ENCODE results near the gene PDE9A.
A peak's percentile ranks its signal among the peaks of the same experiment; 100 is the strongest.
"Not testable (repeated sequence)": the region's sequence is repeated elsewhere in the genome, so short reads cannot be mapped to it uniquely, and the experiment has no call there.

PDE9A gene

GRCh38 chr21:42653231-42654061, at the start of gene PDE9A:
PDE9A (plus strand) TSS chr21:42653621; CDS start chr21:42653815, 194 bp downstream.
- no peak for DNase-seq (ENCODE audit: low read depth, low spot score)
- H3K27ac ChIP-seq, result no peak within 1 kb of the TSS

DNA sequence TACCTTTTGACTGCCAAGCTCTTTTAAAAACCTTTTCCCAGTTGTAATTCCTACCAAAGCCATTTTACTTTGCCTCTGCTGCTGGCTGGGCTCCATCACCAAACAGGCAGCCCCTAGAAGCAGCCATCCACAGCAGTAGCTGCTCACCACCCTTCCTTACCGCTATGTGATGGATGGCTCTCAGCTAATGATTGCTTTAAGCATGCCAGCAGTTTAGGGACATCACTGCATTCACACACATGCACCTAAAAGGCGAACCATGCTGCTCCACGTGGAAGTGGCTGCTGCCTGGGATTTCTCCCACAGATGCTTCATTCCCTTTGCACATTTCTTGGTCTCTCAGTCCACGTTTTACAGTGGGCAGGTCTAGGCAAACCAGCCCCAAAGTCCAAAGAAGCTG, 46.3 kb upstream of the PDE9A start:
- H3K27ac ChIP-seq, result no peak overlapping the region
- no peak for DNase-seq (ENCODE audit: low read depth, low spot score)

DNA sequence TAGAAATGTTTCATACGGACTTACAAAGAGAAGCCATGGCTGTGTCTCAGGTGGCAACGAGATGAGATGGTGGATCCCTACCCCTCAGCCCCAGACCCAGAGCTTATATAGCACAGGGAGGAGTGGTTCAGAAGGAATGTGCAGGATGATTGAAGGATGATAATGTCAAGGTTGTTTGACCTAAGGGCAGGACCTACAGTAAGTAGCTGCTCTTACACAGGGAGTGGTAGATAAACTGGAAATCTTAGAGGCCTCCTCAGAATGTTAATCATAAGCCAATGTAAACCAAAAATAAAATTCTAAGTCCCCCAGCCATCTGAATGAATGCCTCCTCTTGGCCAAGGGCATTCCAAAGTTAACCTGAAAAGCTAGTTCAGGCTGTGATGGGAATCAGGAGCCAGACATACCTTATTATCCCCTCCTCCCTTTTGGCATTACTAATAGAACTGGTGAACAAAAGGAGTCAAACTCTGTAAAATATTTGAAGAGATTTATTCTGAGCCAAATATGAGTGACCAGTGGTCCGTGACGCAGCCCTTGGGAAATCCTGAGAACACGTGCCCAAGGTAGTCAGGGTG, 45.8 kb upstream of the PDE9A start:
- no peak overlapping the region for H3K27ac ChIP-seq
- no peak for DNase-seq (ENCODE audit: low read depth, low spot score)

DNA sequence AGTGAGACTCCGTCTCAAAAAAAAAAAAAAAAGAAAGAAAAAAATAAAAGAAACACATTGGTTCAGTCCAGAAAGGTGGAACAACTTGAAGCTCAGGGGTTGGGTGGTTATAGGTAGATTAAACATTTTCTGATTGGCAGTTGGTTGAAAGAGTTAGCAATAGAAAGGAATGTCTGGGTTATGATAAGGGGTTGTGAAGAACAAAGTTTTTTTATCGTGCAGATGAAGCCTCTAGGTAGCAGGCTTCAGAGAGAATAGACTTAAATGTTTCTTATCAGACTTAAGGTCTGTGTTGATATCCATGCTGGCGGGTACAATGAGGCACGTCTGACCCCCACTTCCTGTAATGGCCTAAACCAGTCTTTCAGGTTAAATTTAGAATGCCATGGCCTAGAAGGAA, 45.0 kb upstream of the PDE9A start:
- H3K27ac ChIP-seq, result no peak overlapping the region
- DNase-seq (ENCODE audit: low read depth, low spot score), result no peak

GRCh38 chr21:42609811-42610210, 43.6 kb upstream of the PDE9A start:
- no peak overlapping the region for H3K27ac ChIP-seq
- no peak for DNase-seq (ENCODE audit: low read depth, low spot score)

GRCh38 chr21:42611852-42612251, 41.6 kb upstream of the PDE9A start:
- no peak for DNase-seq (ENCODE audit: low read depth, low spot score)
- H3K27ac ChIP-seq, result no peak overlapping the region

- DNase-seq (ENCODE audit: low read depth, low spot score), result no peak
- H3K27ac ChIP-seq, result no peak overlapping the region
These were observed 41.0 kb upstream of the PDE9A start for GRCh38 chr21:42612390-42612789.

DNA sequence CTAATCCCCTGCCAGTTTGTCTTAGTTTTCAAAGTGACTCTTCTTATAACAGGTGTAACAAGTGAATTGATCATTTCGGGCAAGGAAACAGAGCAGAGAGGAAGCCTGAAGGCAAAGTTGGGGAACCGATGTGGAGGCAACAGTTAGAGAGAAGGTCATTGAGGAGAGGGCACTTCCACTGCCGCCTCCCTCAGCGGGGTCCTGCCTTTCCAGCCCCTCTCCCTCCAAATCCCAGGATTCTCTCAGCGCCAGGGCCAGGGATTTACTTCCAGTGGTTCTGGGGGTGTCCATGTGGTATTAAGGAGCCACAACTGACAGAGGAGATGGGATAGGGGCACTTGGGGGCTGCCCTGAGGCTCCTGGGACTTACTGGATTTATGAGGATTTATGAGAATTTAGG, 39.7 kb upstream of the PDE9A start:
- no peak for DNase-seq (ENCODE audit: low read depth, low spot score)
- no peak overlapping the region for H3K27ac ChIP-seq

- DNase-seq (ENCODE audit: low read depth, low spot score), result no peak
- peak overlapping the region; percentile 35 for H3K27ac ChIP-seq
These were observed 39.0 kb upstream of the PDE9A start for GRCh38 chr21:42614396-42614795.

- peak; percentile 91 for DNase-seq (ENCODE audit: low read depth, low spot score)
- H3K27ac ChIP-seq, result peak overlapping the region; percentile 35
These were observed 38.5 kb upstream of the PDE9A start for GRCh38 chr21:42614811-42615351.

- not testable (repeated sequence) for H3K27ac ChIP-seq; DNase-seq (ENCODE audit: low read depth, low spot score)
These were observed 38.0 kb upstream of the PDE9A start for GRCh38 chr21:42615377-42615776.

GRCh38 chr21:42615924-42616323, 37.5 kb upstream of the PDE9A start:
- no peak for DNase-seq (ENCODE audit: low read depth, low spot score)
- H3K27ac ChIP-seq, result no peak overlapping the region

DNA sequence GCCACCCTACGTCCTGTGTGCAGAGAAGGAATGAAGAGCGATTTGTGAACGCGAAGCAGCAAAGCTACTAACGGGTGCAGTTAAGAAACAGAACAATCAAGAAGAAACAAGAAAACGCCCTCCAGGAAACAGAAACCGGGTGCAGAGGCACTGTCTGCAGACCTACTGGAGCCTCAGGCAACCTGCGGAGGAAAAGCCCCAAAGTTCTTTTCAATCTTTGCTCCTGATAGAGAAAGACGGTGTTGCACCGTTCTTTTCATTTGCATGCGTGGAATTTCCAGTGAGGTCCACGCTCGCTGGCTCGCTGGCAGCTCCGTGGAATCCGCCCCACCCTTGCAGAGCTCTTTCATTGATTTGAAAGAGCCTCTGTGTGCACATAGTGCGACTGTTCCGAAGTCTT, 37.0 kb upstream of the PDE9A start:
- DNase-seq (ENCODE audit: low read depth, low spot score), result no peak

GRCh38 chr21:42616941-42617340, 36.5 kb upstream of the PDE9A start:
- no peak for DNase-seq (ENCODE audit: low read depth, low spot score)

More for the DNA sequence above, 37.0 kb upstream of the PDE9A start:
- H3K27ac ChIP-seq, result no peak overlapping the region

DNA sequence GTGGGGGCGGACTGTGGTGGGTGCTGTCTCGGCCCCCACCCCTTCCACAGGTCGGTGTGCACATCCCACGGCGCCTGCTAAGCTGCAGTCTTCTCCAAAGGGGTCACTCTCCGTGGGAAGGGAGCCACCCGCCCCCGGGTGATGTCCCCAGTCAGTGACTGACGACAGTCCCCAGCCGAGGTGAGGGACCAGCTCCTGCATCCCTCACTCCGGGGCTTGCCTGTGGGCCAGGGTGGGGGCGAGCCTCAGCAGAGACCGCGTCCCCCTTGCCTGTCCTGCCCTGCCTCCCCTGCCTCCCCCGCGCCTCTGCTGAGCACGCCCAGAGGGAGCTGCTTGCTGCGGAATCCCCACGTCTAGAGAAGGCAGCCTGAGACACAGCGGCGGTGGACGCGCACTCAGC, 35.9 kb upstream of the PDE9A start:
- DNase-seq (ENCODE audit: low read depth, low spot score), result no peak
- no peak overlapping the region for H3K27ac ChIP-seq

More at GRCh38 chr21:42616941-42617340, 36.5 kb upstream of the PDE9A start:
- no peak overlapping the region for H3K27ac ChIP-seq

- DNase-seq (ENCODE audit: low read depth, low spot score), result no peak
- no peak overlapping the region for H3K27ac ChIP-seq
These were observed 34.7 kb upstream of the PDE9A start for GRCh38 chr21:42618707-42619102.

DNA sequence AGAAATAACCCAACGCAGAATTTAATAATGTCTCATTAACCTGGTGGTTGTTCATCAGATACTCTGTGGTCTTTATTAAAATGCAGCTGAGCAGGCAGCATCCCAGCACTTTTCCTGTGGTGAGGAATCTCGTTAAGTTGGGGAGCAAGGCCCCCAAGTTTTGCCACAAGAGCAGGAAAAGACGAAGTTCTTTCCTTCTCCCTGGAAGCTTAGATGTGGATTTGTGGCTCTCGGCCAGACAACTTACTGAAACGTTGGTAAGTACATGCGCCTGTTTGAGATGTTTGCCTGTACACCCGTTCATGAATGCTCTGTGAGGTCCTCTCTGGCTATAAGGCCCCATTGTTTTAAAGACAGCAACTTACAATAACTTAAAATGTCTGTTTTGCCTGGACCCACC, 34.3 kb upstream of the PDE9A start:
- H3K27ac ChIP-seq, result no peak overlapping the region
- no peak for DNase-seq (ENCODE audit: low read depth, low spot score)

DNA sequence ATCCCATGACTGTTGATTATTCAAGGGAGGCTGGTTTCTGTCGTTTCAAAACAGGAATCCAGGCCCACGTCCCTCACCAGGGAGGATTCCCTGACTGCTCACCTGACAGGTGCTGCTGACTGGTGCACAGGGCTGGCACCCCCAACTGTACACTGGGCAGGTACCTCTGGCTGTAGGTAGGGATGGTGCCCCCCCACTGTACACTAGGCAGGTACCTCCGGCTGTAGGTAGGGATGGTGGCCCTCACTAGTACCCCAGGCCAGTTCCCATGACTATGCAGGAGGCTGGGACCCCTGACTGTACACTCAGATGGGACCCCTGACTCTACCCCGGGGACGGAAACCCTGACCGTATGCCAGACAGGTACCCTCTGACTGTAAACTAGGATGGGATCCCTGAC, 33.6 kb upstream of the PDE9A start:
- H3K27ac ChIP-seq, result no peak overlapping the region
- no peak for DNase-seq (ENCODE audit: low read depth, low spot score)

DNA sequence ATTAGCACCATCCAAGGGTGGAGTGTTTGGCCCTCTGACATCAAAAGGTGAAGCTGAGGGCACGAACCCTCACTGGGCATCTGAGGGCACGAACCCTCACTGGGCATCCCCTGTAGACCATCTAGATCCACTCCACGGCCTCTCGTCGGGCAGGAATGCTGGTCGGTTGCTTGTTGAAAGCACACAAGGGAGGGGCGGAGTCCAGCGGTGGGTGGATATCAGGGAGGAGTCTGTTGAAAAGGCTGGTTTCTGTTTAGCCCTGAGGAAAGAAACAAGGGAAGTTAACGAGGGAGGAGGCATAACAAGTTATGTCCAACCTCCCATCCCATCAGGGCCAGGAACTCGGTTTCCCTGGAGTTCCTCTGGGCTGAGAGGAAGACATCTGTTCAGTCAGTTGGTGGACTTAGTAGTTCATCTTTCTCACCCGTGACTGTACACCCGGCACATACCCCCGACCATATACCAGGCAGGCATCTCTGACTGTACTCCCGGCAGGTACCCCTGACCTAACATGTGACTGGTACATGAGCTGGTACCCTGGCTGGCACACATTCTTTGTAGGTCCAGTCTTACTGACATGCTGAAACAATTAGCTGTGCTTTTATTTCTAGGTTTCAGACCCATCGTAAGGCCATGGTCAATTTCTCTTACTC, 32.1 kb upstream of the PDE9A start:
- H3K27ac ChIP-seq, result no peak overlapping the region
- no peak for DNase-seq (ENCODE audit: low read depth, low spot score)

DNA sequence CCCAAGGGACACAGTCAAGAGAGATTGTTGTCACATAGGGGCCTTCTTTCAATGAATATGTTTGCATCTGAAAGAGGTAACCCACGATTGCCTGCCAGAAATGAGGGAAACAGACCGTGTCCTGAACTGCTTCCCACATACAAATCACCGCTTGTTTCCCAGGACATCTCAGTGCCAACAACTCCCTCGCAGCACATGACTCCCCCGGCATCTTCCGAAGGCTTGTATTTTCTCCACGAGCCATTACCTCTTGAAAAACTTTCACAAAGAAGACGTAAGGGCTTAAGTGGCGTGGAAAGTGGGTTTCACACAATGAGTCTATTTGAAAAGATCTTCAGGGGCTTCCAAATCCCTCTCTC, 31.6 kb upstream of the PDE9A start:
- no peak overlapping the region for H3K27ac ChIP-seq
- DNase-seq (ENCODE audit: low read depth, low spot score), result no peak

- no peak overlapping the region for H3K27ac ChIP-seq
These were observed 31.1 kb upstream of the PDE9A start for GRCh38 chr21:42622284-42622683.

More at GRCh38 chr21:42622284-42622683, 31.1 kb upstream of the PDE9A start:
- no peak for DNase-seq (ENCODE audit: low read depth, low spot score)
